Prostate gland (tissue), 2 donors: Measurements from ENCODE around the gene EEF1AKMT3. TPM values are rescaled to one million over a fixed set of nuclear protein-coding genes. Genes with fewer than 3 reads are reported as not detected.

ENCODE experiments used
- DNase-seq: peaks from one replicate; pipeline ENCODE4 v3.0.0-alpha.2; 2019; ENCODE audit warnings: low spot score
- H3K27ac ChIP-seq, 2 donors: fragments of 200-600 bp; sonication (generic); 2 replicates each; pipeline ENCODE4 v1.5.1; 2017 to 2019
- H3K27me3 ChIP-seq: fragments of 200-600 bp; sonication (generic); replicated peaks from 2 replicates; pipeline ENCODE4 v1.5.1; 2019; ENCODE audit not compliant: insufficient read depth
- H3K36me3 ChIP-seq, 2 donors: fragments of 200-600 bp; sonication (generic); 1 replicate in 1 of 2; 2 replicates in 1 of 2; pipeline versions ENCODE4 v1.5.1 to v1.8.1; 2017 to 2019
- H3K4me1 ChIP-seq: fragments of 200-600 bp; sonication (generic); replicated peaks from 2 replicates; pipeline ENCODE4 v1.5.1; 2019
- H3K4me3 ChIP-seq, 2 donors: fragments of 200-600 bp; sonication (generic); 2 replicates each; pipeline ENCODE4 v1.5.1; 2017 to 2019
- H3K9me3 ChIP-seq: fragments of 200-600 bp; sonication (generic); 2 replicates; pipeline ENCODE4 v1.5.1; 2017
- POLR2A ChIP-seq: fragments of 450-650 bp; IDR thresholded peaks from one replicate; pipeline ENCODE4 v1.6.1; 2016; ENCODE audit warnings: antibody characterized with exemption, mild to moderate bottlenecking
- POLR2AphosphoS5 ChIP-seq: sonication (generic); formaldehyde crosslinking; IDR thresholded peaks from one replicate; pipeline ENCODE4 v1.6.1; 2017; ENCODE audit warnings: antibody characterized with exemption
- WGBS: methylation state at CpG from one replicate; pipeline ENCODE4 v1.1.5; 2018; 5-methylcytosine and 5-hydroxymethylcytosine counted together
- intact Hi-C: fragments of 100-400 bp; cut with DNase I; formaldehyde crosslinking; loops from one replicate; pipeline ENCODE4 v1.14.2; 2022
- total RNA-seq, 2 donors: library from RNA; depleted of rRNA; stranded (reverse); fragments of >200 nt; gene quantifications; one replicate each; pipeline ENCODE4 v1.1.0, GENCODE V29; 2016
- TF ChIP-seq, protein P1 (sequence below), 4 experiments: fragments of 200-600 bp in 2 of 4; fragments of 450-650 bp in 2 of 4; sonication (generic) in 2 of 4; IDR thresholded peaks; 1 replicate in 3 of 4; 2 replicates in 1 of 4; pipeline ENCODE4 v1.5.1; 2016 to 2019; ENCODE audit warnings: antibody characterized with exemption in 4 of 4, mild to moderate bottlenecking in 2 of 4, moderate library complexity in 2 of 4

The EEF1AKMT3 gene
- total RNA-seq, 2 donors from 2014 or later: 12.1 to 12.6 TPM

DNA sequence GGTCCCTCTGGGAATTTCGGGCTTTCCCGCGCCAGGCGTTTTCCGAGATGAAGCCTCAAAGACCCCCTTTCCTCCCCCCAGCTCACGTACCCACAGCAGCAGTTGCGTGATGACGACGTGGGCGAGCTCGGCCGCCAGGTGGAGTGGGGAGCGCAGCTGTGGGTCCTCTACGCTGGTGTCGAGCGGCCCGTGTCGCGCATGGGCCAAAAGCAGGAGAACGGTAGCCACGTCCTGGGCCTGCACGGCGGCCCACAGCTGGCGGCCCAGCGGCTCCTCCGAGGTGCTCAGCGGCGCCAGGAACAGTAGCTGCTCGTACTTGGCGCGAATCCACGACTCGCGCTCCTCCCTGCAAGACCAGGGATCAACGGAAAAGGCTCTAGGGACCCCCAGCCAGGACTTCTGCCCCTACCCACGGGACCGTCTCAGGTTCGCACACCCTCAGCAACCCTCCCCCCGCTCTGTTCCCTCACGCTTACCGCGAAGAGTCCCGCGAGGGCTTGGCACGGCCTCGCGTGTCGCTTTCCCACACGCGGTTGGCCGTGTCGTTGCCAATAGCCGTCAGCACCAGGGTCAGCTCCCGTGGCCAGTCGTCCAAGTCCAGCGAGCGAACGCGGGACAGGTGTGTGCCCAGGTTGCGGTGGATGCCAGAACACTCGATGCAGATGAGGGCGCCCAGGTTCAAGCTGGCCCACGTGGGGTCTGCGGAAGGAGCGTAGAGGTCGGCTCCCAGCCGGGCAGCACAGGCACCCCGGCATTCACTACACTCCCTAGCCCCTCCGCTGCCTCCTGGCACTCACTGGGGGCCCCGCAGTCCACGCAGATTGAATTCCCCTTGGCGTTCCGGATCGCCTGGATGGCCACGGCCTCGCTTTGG is 45.3 kb upstream of the EEF1AKMT3 start:
- H3K27ac ChIP-seq: peak overlapping the region; percentile 32 to 51
- H3K27me3 ChIP-seq: no peaks in the 10 kb centered on the region
- no peaks in the 10 kb centered on the region for H3K9me3 ChIP-seq
- H3K36me3 ChIP-seq: no peaks in the 10 kb centered on the region
- H3K4me3 ChIP-seq: peak overlapping the region; percentile 42 to 51
- TF ChIP-seq, protein P1, sequence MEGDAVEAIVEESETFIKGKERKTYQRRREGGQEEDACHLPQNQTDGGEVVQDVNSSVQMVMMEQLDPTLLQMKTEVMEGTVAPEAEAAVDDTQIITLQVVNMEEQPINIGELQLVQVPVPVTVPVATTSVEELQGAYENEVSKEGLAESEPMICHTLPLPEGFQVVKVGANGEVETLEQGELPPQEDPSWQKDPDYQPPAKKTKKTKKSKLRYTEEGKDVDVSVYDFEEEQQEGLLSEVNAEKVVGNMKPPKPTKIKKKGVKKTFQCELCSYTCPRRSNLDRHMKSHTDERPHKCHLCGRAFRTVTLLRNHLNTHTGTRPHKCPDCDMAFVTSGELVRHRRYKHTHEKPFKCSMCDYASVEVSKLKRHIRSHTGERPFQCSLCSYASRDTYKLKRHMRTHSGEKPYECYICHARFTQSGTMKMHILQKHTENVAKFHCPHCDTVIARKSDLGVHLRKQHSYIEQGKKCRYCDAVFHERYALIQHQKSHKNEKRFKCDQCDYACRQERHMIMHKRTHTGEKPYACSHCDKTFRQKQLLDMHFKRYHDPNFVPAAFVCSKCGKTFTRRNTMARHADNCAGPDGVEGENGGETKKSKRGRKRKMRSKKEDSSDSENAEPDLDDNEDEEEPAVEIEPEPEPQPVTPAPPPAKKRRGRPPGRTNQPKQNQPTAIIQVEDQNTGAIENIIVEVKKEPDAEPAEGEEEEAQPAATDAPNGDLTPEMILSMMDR (IDR thresholded peaks at IDR 0.05): peak in 2 of 4 experiments; percentile 44 to 45
- TF ChIP-seq POLR2AphosphoS5: no peak
- intact Hi-C loops: no loop called here
- no peak for DNase-seq
- WGBS: 25% methylated on average over 72 of the region's 76 CpGs
- H3K4me1 ChIP-seq: no peaks in the 10 kb centered on the region

DNA sequence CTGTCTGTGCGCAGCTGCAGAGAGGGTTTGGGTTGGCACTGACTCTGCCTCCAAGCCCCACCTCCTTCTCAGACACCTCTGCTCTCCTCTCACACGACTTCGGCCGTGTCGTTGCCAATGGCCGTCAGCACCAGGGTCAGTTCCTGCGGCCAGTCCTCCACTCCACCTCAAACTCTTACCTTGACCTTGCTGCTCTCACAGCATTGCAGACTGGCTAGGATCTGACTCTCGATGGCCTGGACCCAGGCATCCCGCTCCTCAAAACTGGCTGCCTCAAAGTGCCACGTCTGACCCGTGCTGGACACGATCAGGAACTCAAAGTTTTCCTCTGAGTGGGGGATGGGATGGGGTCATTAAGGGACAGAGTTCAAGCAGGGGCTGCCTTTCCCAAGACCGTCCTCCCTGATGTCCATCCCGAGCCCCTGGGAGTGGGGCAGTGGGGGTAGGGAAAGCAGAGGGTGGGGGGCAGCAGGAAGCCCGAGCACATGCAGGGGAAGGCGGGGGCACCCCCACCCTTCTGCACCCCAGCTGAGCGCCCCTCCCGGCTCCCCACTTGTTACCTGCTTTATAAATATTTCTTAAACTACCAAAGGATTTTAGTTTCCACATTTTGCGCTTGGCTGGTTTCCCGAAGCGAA is 44.5 kb upstream of the EEF1AKMT3 start:
- no peak for DNase-seq
- intact Hi-C loops: no loop called here
- H3K9me3 ChIP-seq: no peaks in the 10 kb centered on the region
- no peaks in the 10 kb centered on the region for H3K27me3 ChIP-seq
- no peaks in the 10 kb centered on the region for H3K36me3 ChIP-seq
- H3K27ac ChIP-seq: no peak overlapping the region
- 49% methylated on average over 21 of the region's 21 CpGs for WGBS
- H3K4me3 ChIP-seq: no peak overlapping the region
- H3K4me1 ChIP-seq: no peaks in the 10 kb centered on the region
- TF ChIP-seq POLR2AphosphoS5 (no peak), POLR2A (no peak)
- TF ChIP-seq, protein P1 (IDR thresholded peaks at IDR 0.05): no peak

DNA sequence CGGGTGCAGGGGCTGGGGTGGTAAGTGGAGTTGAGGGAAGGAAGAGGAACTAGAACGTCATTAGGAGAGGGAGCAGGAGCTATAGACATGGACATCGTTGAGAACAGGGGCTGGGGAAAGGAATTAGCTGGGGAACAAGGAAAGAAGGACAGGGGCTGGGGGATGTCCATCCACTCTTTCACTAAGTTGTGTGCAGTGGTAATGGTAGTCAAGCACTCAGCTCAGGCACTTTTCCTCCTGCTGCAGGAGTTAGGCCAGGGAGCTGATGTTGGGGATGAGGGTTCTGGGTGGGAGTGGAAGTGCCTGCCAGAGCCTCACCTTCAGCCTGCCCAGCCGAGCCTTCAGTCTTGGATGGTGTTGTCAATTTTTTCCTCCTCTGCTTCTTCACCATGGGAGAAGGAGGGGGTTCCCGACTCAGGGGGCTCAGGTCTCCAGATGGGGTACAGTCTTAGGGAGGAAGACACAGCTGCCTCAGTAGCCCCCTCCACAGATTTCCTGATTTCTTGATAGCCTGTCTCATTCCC is 43.0 kb upstream of the EEF1AKMT3 start:
- no peaks in the 10 kb centered on the region for H3K9me3 ChIP-seq
- DNase-seq: no peak
- H3K4me1 ChIP-seq: no peaks in the 10 kb centered on the region
- WGBS: 43% methylated on average over 5 of the region's 5 CpGs
- H3K4me3 ChIP-seq: no peak overlapping the region
- TF ChIP-seq, protein P1 (IDR thresholded peaks at IDR 0.05): no peak
- TF ChIP-seq POLR2A: no peak
- no peak for TF ChIP-seq POLR2AphosphoS5
- intact Hi-C loops: no loop called here
- no peaks in the 10 kb centered on the region for H3K27me3 ChIP-seq
- no peaks in the 10 kb centered on the region for H3K36me3 ChIP-seq
- no peak overlapping the region for H3K27ac ChIP-seq

DNA sequence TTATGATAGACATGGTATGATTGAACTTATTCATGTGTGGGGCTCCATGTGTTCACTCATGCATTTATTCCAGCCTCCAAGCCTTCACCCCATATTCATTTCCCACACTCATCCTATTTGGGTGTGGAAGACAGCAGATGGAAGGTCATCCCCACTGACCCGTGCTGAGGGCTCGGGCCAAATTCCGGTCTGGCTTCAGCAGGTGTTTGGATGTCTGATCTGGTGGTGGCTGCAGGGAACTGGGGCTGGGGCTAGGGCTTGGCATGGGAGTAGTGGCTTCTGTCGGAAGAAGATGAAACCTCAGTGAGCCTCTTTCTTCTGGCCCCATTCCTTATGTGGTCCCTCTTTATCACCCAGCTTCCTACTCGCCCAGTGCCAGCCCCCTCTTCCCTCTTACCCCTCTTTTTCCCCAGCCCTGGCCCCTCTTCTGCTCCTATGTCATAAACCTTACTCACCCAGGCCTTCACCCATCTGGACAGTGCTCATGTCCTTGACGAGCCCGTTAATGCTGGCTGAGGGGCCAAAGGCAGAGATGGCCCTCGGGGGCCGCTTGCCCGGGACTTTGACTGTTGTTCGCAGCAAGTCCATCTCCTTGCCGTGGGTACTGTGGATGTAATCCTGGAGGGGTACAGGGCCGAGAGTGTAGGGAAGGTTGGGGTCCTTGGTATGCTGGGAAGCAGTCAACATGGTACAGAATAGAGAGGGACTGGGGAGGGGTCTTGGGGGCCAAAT is 41.9 kb upstream of the EEF1AKMT3 start:
- H3K4me1 ChIP-seq: no peaks in the 10 kb centered on the region
- H3K9me3 ChIP-seq: no peaks in the 10 kb centered on the region
- intact Hi-C loops: no loop called here
- TF ChIP-seq POLR2AphosphoS5 (no peak), POLR2A (no peak)
- TF ChIP-seq, protein P1 (IDR thresholded peaks at IDR 0.05): no peak
- 75% methylated on average over 13 of the region's 13 CpGs for WGBS
- no peaks in the 10 kb centered on the region for H3K27me3 ChIP-seq
- no peak overlapping the region for H3K27ac ChIP-seq
- H3K4me3 ChIP-seq: no peak overlapping the region
- H3K36me3 ChIP-seq: no peaks in the 10 kb centered on the region
- DNase-seq: no peak
